HepG2 (cell line): ENCODE measurements around the gene KIAA1958. TPM values are rescaled to one million over a fixed set of nuclear protein-coding genes. Genes with fewer than 3 reads are reported as not detected.
A peak's percentile ranks its signal among the peaks of the same experiment; 100 is the strongest.

Source experiments
- ATAC-seq: fragments of 200-7000 bp; cut with Tn5 transposase; 3 replicates; pipeline ENCODE4 v1.9.1; 2020; ENCODE audit warnings: mild to moderate bottlenecking, moderate library complexity
- BruUV-seq: library from RNA; stranded (reverse); fragments of 400-500 nt; replicated peaks from 2 replicates; lab custom pipeline; 2021; lab: Mats Ljungman, UMichigan
- CTCF ChIA-PET: fragments of 300-600 bp; formaldehyde crosslinking; extraction: SDS; loops from one replicate; lab custom pipeline; 2021; ENCODE audit warnings: low total read pairs, inconsistent platforms, low intra/inter-chr PET ratio; lab: Yijun Ruan, JAX
- POLR2A ChIA-PET: fragments of 350-600 bp; sonication (Branson Sonifier 250); formaldehyde crosslinking; loops from one replicate; lab custom pipeline; 2020; ENCODE audit warnings: antibody characterized with exemption, inconsistent platforms; lab: Yijun Ruan, JAX
- DNase-seq: peaks from one replicate; pipeline ENCODE4 v3.0.0-alpha.2; 2015; ENCODE audit warnings: low spot score
- FAIRE-seq: peaks from 3 replicates; lab custom pipeline; 2011; peaks lifted over from hg19 to GRCh38; lab: Jason Lieb, UNC
- H2AFZ ChIP-seq: one replicate; pipeline ENCODE4 v1.6.1; 2011; ENCODE audit warnings: low read length, inconsistent platforms
- H3K27ac ChIP-seq: fragments of 300-600 bp; 3 replicates; pipeline ENCODE4 v1.8.0; 2011; ENCODE audit warnings: mixed run types, mild to moderate bottlenecking, mixed read lengths, low read length, inconsistent platforms; ENCODE audit not compliant: insufficient read depth; ENCODE audit errors: extremely low read length
- H3K27me3 ChIP-seq, 2 experiments: fragments of 200-600 bp in 1 of 2; 2 replicates in 1 of 2; 3 replicates in 1 of 2; pipeline versions ENCODE4 v1.6.0 to v1.8.0; 2011; ENCODE audit warnings: low read length in 2 of 2, mild to moderate bottlenecking in 2 of 2, moderate library complexity in 2 of 2, inconsistent platforms in 1 of 2; ENCODE audit not compliant: insufficient read depth in 2 of 2, control insufficient read depth in 1 of 2
- H3K36me3 ChIP-seq, 2 experiments: fragments of 200-600 bp in 1 of 2; replicated peaks in 1 of 2; 2 replicates in 1 of 2; 3 replicates in 1 of 2; pipeline versions ENCODE4 v1.5.1 to v1.8.0; 2011; ENCODE audit warnings: low read length in 2 of 2, inconsistent platforms in 1 of 2; ENCODE audit not compliant: insufficient read depth in 2 of 2, control insufficient read depth in 1 of 2
- H3K4me1 ChIP-seq: 2 replicates; pipeline ENCODE4 v1.5.1; 2012; ENCODE audit warnings: low read length, inconsistent platforms; ENCODE audit not compliant: insufficient read depth
- H3K4me2 ChIP-seq: 2 replicates; pipeline ENCODE4 v1.6.0; 2011; ENCODE audit warnings: low read depth, low read length, inconsistent platforms
- H3K4me3 ChIP-seq, 3 experiments: fragments of 200-600 bp in 1 of 3; sonication (generic), shearing (Covaris generic) in 1 of 3; replicated peaks in 1 of 3; 2 replicates each; pipeline ENCODE4 v1.5.1; 2011 to 2016; ENCODE audit warnings: low read length in 3 of 3, inconsistent platforms in 2 of 3, low read depth in 2 of 3, mild to moderate bottlenecking in 2 of 3, control low read depth in 1 of 3, mixed read lengths in 1 of 3; ENCODE audit not compliant: insufficient read depth in 1 of 3
- H3K79me2 ChIP-seq: one replicate; pipeline ENCODE4 v1.6.1; 2011; ENCODE audit warnings: low read length, inconsistent platforms; ENCODE audit not compliant: insufficient read depth
- H3K9ac ChIP-seq: 2 replicates; pipeline ENCODE4 v1.6.0; 2011; ENCODE audit warnings: mild to moderate bottlenecking, low read depth, low read length, inconsistent platforms; ENCODE audit not compliant: insufficient read depth
- H3K9me3 ChIP-seq: 2 replicates; pipeline ENCODE4 v1.5.1; 2012; ENCODE audit warnings: mild to moderate bottlenecking, low read length
- H4K20me1 ChIP-seq: 2 replicates; pipeline ENCODE4 v1.6.0; 2011; ENCODE audit warnings: inconsistent platforms, mild to moderate bottlenecking, low read length, moderate library complexity; ENCODE audit not compliant: insufficient read depth
- EEA1 ChIP-seq: sonication (generic); formaldehyde crosslinking; IDR thresholded peaks from 2 replicates; pipeline ENCODE4 v1.5.1; 2020; ENCODE audit warnings: mild to moderate bottlenecking, missing genetic modification reagents, borderline replicate concordance
- ESRRA ChIP-seq: sonication (generic); formaldehyde crosslinking; IDR thresholded peaks from 2 replicates; pipeline ENCODE4 v1.5.1; 2020; ENCODE audit warnings: mild to moderate bottlenecking, low read depth, missing genetic modification reagents
- ETV6 ChIP-seq: sonication (generic); formaldehyde crosslinking; conservative IDR thresholded peaks from 2 replicates; pipeline ENCODE4 v1.4.0; 2020; ENCODE audit warnings: missing genetic modification reagents
- HDAC6 ChIP-seq: fragments of 200-600 bp; sonication (generic); IDR thresholded peaks from 2 replicates; pipeline ENCODE4 v1.7.0; 2017; ENCODE audit warnings: mild to moderate bottlenecking, antibody characterized with exemption, low read length, low read depth
- KDM2A ChIP-seq: sonication (generic); formaldehyde crosslinking; IDR thresholded peaks from 2 replicates; pipeline ENCODE4 v1.4.0; 2020; ENCODE audit warnings: low read depth, missing genetic modification reagents, borderline replicate concordance
- NONO ChIP-seq, 2 experiments: fragments of 450-650 bp in 1 of 2; sonication (generic) in 1 of 2; formaldehyde crosslinking in 1 of 2; IDR thresholded peaks in 1 of 2; conservative IDR thresholded peaks in 1 of 2; 2 replicates each; pipeline versions ENCODE4 v1.6.1 to v1.8.0; 2017 to 2022; ENCODE audit warnings: mild to moderate bottlenecking in 1 of 2, missing genetic modification reagents in 1 of 2, moderate library complexity in 1 of 2
- SMYD3 ChIP-seq: sonication (generic); formaldehyde crosslinking; IDR thresholded peaks from 2 replicates; pipeline ENCODE4 v1.8.1; 2023; ENCODE audit warnings: mild to moderate bottlenecking, missing genetic modification reagents
- SOX5 ChIP-seq: IDR thresholded peaks from 2 replicates; pipeline ENCODE4 v1.6.1; 2016; ENCODE audit warnings: borderline replicate concordance
- SRSF9 ChIP-seq: fragments of 200-400 bp; formaldehyde crosslinking; IDR thresholded peaks from 2 replicates; pipeline ENCODE4 v1.6.1; 2018; ENCODE audit warnings: borderline replicate concordance, mild to moderate bottlenecking, low read depth, low read length; ENCODE audit not compliant: insufficient read depth, poor library complexity, severe bottlenecking
- U2AF2 ChIP-seq: fragments of 200-400 bp; formaldehyde crosslinking; IDR thresholded peaks from 2 replicates; pipeline ENCODE4 v1.6.1; 2017; ENCODE audit warnings: low read depth, mild to moderate bottlenecking, low read length
- ZBTB21 ChIP-seq: sonication (generic); formaldehyde crosslinking; IDR thresholded peaks from 2 replicates; pipeline ENCODE4 v1.4.0; 2020; ENCODE audit warnings: missing genetic modification reagents
- ZFP62 ChIP-seq: sonication (generic); formaldehyde crosslinking; IDR thresholded peaks from 2 replicates; pipeline ENCODE4 v1.4.0; 2020; ENCODE audit warnings: missing genetic modification reagents
- ZFY ChIP-seq: sonication (generic); formaldehyde crosslinking; IDR thresholded peaks from 2 replicates; pipeline ENCODE4 v1.4.0; 2020; ENCODE audit warnings: missing genetic modification reagents
- ZNF10 ChIP-seq: sonication (generic); formaldehyde crosslinking; IDR thresholded peaks from 2 replicates; pipeline ENCODE4 v1.4.0; 2020; ENCODE audit warnings: mild to moderate bottlenecking, low read depth, missing genetic modification reagents, borderline replicate concordance
- ZNF235 ChIP-seq: sonication (generic); formaldehyde crosslinking; IDR thresholded peaks from 2 replicates; pipeline ENCODE4 v1.8.1; 2023; ENCODE audit warnings: mild to moderate bottlenecking, missing genetic modification reagents, borderline replicate concordance
- ZNF792 ChIP-seq: IDR thresholded peaks from 2 replicates; pipeline ENCODE4 v1.6.1; 2016
- WGBS: methylation state at CpG from one replicate; pipeline ENCODE4 v1.1.6; 2017; ENCODE audit warnings: low lambda C conversion rate; 5-methylcytosine and 5-hydroxymethylcytosine counted together
- in situ Hi-C: cut with HindIII; loops from 2 replicates; pipeline ENCODE4 v1.10.0; 2017; ENCODE audit warnings: low pct_unique_long_range_greater_than_20kb; ENCODE audit not compliant: extremely low pct_ligation_motif_present
- intact Hi-C: fragments of 100-400 bp; cut with micrococcal nuclease; formaldehyde crosslinking; loops from one replicate; pipeline ENCODE4 v1.10.0; 2022; ENCODE audit not compliant: unreplicated experiment
- polyA plus RNA-seq, 8 experiments: library from polyadenylated mRNA; depleted of rRNA in 3 of 8; stranded (reverse) in 7 of 8; unstranded in 1 of 8; fragments of >200 nt; fragmentation: Illumina TruSeq in 4 of 8; extraction: Trizol in 4 of 8; gene quantifications; 2 replicates each; pipeline versions ENCODE4 v1.2.1 to v1.2.3, GENCODE V29; 2011 to 2016; ENCODE audit warnings: low read depth in 4 of 8, missing spikeins in 1 of 8, mixed read lengths in 1 of 8; ENCODE audit not compliant: insufficient read depth in 1 of 8
- total RNA-seq, 5 experiments: library from RNA; depleted of rRNA; stranded (reverse); fragments of >200 nt; fragmentation: Illumina TruSeq; extraction: Trizol; gene quantifications; 2 replicates each; pipeline ENCODE4 v1.2.3, GENCODE V29; 2016; ENCODE audit warnings: low read depth in 1 of 5
- TF ChIP-seq, protein P1 (sequence below): sonication (generic); formaldehyde crosslinking; conservative IDR thresholded peaks from 2 replicates; pipeline ENCODE4 v1.4.0; 2020; ENCODE audit warnings: missing genetic modification reagents
- TF ChIP-seq, protein P2 (sequence below): sonication (generic); formaldehyde crosslinking; IDR thresholded peaks from 2 replicates; pipeline ENCODE4 v1.5.0; 2020; ENCODE audit warnings: missing genetic modification reagents
- TF ChIP-seq, protein P3 (sequence below): sonication (generic); formaldehyde crosslinking; IDR thresholded peaks from 2 replicates; pipeline ENCODE4 v1.4.0; 2020; ENCODE audit warnings: missing genetic modification reagents, low read depth, mild to moderate bottlenecking, borderline replicate concordance

KIAA1958 gene
- total and polyA plus RNA-seq, 2 of the 13 experiments (the other 11 are each of a cell fraction or from before 2014, with no cell fraction given): 8.5 to 10.3 TPM

DNA sequence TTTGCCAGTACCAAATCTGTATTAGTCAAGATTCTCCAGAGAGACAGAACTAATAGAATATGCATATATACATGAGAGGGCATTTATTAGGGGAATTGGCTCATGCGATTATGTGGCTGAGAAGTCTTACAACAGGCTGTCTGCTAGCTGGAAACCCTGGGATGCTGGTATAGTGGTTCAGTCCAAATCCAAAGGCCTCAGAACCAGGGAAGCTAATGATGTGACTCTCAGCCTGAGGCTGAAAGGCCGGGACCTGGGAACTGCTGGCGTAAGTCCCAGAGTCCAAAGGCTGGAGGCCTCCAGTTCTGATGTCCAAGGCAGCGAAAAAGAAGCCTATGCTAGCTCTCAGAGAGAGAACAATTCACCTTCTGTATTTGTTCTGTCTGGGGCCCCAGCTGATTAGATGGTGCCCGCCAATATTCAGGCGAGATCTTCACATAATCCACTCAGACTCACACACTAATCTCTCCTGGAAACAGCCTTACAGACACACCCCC, 84.1 kb downstream of the KIAA1958 start (continued):
- TF ChIP-seq ZNF235 (CRISPR knock-in tag) (no peak), HDAC6 (no peak), SMYD3 (0 out of 2 replicates have a peak, but pooled peaks have one; percentile 55), SOX5 (CRISPR knock-in tag) (peak; percentile 90)
- TF ChIP-seq, protein P1, sequence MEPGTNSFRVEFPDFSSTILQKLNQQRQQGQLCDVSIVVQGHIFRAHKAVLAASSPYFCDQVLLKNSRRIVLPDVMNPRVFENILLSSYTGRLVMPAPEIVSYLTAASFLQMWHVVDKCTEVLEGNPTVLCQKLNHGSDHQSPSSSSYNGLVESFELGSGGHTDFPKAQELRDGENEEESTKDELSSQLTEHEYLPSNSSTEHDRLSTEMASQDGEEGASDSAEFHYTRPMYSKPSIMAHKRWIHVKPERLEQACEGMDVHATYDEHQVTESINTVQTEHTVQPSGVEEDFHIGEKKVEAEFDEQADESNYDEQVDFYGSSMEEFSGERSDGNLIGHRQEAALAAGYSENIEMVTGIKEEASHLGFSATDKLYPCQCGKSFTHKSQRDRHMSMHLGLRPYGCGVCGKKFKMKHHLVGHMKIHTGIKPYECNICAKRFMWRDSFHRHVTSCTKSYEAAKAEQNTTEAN: no peak

DNA sequence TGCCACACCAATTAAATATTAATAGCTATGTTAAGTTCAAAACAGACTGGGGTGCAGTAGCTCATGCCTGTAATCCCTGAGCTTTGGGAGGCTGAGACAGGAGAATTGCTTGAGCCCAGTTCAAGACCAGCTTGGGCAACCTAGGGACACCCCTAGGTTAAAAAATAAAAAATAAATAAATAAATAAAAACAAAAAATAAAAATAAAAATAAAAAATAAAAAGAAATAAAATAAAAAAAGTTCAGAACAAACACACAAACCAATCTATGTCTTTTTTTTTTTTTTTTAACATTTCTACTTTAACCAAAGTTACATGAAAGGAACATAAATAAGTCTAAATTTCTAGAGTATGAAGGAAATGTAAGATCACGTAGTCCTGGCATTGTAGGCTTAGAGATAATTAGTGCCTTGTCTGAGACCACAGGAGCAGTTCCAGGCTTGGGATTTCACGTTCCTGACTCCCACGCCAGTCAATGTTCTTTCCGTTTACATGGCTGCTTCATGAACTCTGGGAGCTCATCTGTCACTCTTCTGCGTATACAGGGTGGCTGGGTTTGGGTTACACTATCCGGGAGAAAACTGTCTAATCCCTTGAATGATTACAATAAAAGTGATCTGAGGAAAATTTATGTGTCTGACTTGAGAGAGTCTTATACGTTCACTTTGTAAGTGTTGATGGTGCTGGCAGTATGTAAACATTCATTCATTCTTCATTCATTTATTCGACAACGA, 85.2 kb downstream of the KIAA1958 start:
- intact Hi-C loops (loop anchor here (2.0 kb wide), 2 partner anchors 15 to 83 kb away; no protein-coding TSS in a partner anchor), in situ Hi-C loops (no loop called here)
- no peak for FAIRE-seq
- Histone ChIP-seq H3K27me3 (no peaks in the 10 kb centered on the region), H3K27ac (peak overlapping the region; percentile 26), H3K9me3 (no peaks in the 10 kb centered on the region), H2AFZ (no peak overlapping the region), H3K4me2 (peak overlapping the region; percentile 56), H3K4me1 (peaks cover 38% of the 10 kb centered on the region), H3K36me3 (peaks cover 12 to 21% of the 10 kb centered on the region in 2 experiments; a peak in 4 of 5 replicates), H4K20me1 (peaks cover 29% of the 10 kb centered on the region), H3K79me2 (peaks cover 53% of the 10 kb centered on the region), H3K9ac (no peak overlapping the region), H3K4me3 (no peak overlapping the region)
- 96% methylated on average over 9 of the region's 9 CpGs for WGBS
- no peak for ATAC-seq
- ChIA-PET CTCF (no interaction called here), POLR2A (interaction anchor here (2.1 kb wide), 1 partner anchor 85 kb away, joined by 6 read pairs; the partner anchor contains the start of gene KIAA1958)
- no peak for DNase-seq
- BruUV-seq: no TSS peak
- TF ChIP-seq ETV6 (CRISPR knock-in tag) (no peak), ZNF10 (CRISPR knock-in tag) (no peak), ZNF792 (no peak), EEA1 (CRISPR knock-in tag) (no peak), ESRRA (CRISPR knock-in tag) (no peak), ZFY (CRISPR knock-in tag) (no peak), ZFP62 (CRISPR knock-in tag) (no peak), ZBTB21 (CRISPR knock-in tag) (no peak), KDM2A (no peak), NONO (IDR thresholded peaks at IDR 0.05) (no peak), NONO (CRISPR knock-in tag; conservative IDR thresholded peaks at IDR 0.05) (no peak), U2AF2 (no peak), SRSF9 (no peak)
- TF ChIP-seq, protein P2, sequence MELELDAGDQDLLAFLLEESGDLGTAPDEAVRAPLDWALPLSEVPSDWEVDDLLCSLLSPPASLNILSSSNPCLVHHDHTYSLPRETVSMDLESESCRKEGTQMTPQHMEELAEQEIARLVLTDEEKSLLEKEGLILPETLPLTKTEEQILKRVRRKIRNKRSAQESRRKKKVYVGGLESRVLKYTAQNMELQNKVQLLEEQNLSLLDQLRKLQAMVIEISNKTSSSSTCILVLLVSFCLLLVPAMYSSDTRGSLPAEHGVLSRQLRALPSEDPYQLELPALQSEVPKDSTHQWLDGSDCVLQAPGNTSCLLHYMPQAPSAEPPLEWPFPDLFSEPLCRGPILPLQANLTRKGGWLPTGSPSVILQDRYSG (CRISPR knock-in tag): no peak
- TF ChIP-seq, protein P3, sequence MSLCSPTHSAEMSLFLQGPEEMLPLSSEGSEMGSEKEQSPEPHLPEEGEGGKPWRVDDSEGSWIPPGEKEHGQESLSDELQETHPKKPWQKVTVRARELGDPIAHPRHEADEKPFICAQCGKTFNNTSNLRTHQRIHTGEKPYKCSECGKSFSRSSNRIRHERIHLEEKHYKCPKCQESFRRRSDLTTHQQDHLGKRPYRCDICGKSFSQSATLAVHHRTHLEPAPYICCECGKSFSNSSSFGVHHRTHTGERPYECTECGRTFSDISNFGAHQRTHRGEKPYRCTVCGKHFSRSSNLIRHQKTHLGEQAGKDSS (CRISPR knock-in tag): no peak
